ENCODE data around the gene ABI1.
A peak's percentile ranks its signal among the peaks of the same experiment; 100 is the strongest.
"Not testable (repeated sequence)": the region's sequence is repeated elsewhere in the genome, so short reads cannot be mapped to it uniquely, and the experiment has no call there.

ABI1 gene

DNA sequence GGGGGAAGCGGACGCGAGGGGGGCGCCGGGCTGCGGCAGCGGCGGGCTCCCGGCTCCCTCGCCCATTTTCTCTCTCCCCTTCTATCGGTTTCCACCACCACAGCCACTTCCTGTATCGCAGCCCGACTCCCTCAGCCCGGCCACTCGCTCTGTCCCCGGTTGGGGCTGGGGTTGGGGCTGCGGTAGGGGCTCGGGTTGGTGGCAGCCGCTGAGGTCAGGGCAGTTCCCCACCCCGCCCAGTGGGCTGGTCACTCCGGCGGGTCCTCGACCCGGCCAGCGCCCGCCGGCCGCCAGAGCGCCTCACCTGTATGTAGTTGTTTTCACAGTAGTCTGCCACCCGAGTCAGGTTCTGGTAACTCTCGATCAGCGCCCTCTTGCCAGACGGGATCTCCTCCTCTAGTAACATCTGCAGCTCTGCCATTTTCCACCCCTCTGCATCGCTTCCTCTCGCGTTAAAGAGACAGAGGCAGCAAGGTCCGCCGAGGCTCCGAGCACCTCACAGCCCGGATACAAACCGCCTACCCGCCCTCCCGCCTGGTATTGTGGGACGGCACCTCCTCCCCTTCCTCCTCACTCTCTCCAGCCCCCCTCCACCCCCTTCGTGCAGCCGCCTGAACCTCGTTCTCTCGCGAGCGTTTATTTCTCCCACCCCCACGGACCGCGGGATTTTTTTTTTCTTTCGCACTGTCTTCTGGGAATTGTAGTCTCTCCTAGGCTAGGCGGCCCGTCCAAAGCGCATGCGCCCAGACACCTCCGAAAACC is at the start of gene ABI1:
TSS of gene ABI1 (minus strand) at position 516 of the 762 bp plus-strand sequence. CDS start at position 421, 95 bp downstream.
- peak; percentile 98 for DNase-seq (ENCODE audit: low spot score)

DNA sequence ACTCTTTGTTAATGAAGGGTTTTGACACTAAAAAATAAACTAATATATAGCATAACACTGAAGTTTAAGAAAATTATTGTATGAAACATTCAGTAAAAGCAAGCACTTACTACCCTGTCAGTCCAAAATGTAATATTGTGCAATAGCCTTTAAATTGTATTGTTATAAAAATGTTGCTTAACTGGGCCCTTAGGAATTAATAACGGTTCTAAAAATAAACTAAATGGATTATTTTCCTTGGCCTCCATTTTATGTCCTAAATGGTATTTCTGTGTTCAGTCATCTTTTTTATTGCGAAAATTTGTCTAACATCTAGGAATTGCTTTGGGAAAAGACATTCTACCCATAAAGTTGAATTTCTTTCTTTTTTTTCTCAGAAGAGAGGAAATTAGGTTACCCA is 49.0 kb upstream of the ABI1 start:
- DNase-seq (ENCODE audit: low spot score): no peak

DNA sequence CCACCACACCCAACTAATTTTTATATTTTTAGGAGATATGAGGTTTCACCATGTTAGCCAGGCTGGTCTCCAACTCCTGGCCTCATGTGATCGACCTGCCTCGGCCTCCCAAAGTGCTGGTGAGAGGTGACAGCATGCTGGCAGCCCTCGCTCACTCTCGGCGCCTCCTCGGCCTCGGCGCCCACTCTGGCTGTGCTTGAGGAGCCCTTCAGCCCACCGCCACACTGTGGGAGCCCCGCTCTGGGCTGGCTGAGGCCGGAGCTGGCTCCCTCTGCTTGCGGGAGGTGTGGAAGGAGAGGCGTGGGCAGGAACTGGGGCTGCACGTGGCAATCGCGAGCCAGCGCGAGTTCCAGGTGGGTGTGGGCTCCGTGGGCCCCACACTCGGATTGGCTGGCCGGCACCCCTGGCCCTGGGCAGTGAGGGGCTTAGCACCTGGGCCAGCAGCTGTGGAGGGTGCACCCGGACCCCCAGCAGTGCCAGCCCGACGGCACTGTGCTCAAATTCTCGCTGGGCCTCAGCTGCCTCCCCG is 44.6 kb upstream of the ABI1 start:
- not testable (repeated sequence) for DNase-seq (ENCODE audit: low spot score)

DNA sequence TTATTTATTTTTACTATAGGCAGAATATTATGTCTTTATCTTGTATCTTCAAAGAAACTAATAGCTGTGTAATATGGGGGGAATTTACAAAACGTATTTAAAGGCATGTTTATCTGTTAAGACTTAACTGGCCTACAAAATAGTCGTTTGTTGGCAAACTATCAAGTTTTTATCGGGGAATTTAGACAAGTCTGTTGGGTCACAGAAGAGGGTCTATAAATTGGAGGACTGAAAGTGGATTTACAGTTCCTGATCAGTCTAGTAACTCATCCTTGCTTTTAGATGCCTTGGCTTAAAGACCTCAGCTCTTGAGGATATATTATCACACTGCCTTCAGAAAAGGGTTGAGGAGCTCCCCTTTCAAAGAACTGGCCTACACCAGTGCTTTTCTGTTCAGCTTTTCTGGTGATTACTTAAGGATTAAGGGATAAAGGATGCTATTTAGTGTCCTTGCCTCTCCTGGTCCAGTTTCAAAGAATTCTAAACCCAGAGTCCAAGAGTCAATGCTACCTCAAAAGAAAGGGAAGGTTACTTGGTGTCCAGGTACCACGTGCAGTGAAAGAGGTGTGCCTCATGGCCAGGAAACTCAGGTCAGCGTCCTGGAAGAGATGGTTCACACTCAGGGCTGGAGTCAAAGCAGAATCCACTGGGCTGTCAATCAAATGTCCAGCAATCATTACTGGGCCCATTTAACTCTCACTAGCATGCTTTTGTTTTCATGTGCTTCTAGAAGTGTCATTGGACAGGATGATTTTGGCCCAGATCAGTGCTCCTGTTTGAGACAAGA is 42.9 kb upstream of the ABI1 start:
- DNase-seq (ENCODE audit: low spot score): no peak

DNA sequence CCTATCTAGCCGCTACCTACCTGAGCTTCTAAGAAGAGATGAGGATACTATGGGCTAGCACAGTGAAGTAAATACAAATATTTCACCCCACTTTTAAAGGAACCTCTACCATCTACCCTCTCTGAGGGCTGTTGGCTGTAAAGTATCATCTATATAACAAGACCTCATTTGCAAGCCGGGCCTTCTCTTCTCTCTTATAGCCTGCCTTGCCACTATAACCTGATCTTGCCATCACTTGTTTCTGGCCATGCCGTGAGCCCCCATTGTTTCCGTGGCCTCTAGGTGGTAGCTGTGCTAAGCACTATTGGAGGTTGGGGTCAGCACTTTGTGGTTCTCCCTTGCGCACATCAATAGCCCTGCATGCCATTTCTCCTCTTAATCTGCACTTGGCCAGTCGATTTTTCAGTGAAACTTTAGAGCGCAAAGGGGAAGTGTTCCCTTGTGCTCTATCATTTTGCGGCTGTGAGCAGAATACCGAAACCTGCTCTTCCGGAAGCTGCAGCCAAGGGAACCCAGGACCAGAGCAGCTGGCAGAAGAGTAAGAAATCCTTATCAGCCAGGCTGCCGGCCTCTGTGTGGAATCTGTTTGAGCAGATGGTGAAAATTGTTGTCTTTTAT is 31.7 kb upstream of the ABI1 start:
- DNase-seq (ENCODE audit: low spot score): not testable (repeated sequence)

DNA sequence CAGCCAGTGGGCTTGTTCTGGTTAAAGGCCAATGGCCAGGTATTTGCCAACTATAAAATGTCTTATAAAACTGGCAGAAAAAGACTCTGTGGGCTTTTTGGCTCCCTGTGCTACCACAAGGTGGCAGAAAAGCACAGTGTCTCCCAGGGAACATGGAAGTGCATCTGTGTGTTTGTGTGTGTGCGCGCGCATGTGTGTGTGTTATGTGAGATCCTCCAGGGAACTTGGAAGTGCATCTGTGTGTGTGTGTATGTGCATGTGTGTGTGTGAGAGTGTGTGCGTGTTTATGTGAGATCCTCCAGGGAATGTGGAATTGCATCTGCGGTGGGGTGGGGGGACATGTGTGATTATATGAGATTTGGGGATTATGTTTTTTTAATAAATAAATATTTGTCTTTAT is 30.2 kb upstream of the ABI1 start:
- DNase-seq (ENCODE audit: low spot score): peak; percentile 31

DNA sequence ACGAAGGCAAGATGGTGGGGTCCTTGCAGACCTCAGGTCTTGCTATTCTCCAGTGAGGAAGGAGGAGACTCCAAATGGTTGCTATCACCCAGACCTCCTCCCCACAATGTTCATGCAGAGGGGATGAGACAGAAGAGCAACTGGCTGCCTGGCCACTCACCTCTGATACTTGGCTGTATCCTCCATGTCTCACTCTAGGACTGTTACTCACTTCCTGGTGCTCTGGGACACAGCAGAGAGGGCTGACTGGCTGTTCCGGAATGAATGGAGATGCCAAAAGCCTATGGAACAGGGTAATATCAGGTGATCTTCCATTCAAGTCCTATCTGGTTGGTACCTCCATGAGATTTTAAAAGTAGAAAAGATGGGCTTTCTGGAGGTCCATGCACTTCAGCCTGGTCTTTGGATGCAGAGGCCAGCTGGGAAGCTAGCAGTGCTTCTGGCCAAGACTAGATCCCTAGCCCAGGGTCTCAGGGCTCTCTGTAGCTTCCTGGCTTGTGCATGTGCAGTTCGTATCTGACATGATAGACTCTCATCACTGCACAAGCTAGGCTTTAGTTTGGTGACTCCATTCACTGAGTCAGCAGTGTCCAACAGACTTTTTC is 27.0 kb upstream of the ABI1 start:
- DNase-seq (ENCODE audit: low spot score): peak; percentile 29

DNA sequence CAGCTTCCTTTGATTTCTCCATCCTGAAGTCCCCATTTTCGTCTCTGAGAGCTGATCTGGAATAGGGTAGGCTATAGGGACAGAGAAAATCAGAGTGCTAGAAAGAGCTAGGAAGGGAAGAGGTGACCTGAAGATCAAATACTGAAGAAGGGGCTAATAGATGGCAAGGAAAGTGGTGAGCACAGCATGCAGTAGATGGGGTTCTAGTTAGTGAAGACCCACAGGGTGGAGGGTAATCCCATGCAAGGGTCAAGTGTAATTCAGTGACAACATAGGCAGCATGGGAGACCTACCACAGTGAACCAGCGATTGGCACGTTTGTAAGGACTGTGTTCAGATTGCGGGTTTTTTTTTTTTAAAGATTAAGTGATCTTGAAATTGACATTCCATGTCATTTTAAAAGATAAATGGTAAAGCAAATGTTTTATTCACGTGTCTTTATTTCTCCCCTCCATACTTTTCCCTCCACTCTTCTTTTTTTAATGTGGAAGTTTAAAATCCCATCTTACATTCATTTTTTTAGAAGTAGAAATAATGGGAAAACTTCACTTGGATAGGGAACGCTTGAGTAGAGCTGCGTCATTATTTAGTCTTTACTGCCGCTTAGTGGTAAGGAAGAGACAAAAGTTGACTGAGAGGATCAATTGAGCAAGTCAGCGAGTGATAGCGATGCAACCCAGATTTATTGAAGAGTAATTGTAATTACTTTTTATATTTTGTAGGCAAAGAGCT is 21.0 kb upstream of the ABI1 start:
- DNase-seq (ENCODE audit: low spot score): peak; percentile 78

DNA sequence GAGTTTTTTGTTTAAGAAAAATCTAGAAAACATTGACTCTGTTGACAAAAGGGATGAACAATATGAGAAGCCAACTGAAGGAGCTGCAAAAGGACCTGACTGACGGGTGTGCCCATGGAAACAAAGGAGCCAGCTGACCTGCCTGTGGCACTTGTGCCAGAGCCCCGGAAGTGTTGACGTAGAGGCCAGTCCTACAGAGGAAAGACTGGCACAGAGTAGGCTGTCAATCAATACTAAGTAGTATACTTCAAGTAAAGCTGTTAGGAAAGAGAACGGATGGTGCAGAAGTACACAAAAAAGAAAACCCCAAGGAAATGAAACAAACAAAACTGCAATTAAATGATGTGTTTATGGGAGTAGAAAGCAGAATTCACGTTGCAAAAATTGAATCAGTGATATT is 19.0 kb upstream of the ABI1 start:
- no peak for DNase-seq (ENCODE audit: low spot score)

DNA sequence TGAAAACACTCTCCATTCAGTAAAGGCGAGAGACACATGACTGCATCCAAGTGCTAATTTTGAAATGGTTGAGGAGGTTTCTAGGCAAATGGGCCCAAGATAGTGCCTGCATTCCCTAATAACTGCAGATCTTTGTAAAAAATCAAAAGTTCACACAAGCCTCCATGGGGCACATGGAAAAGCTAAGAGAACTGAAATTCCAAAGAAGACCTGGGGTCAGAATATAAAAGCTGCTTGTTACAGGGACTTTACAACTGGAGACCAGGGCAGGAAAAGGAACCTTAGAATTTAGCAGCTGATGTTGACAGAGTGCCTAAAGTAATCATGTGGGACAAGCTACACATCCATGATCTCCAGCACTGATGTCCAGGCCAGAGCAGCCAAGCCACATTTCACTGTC is 10.0 kb upstream of the ABI1 start:
- DNase-seq (ENCODE audit: low spot score): no peak

DNA sequence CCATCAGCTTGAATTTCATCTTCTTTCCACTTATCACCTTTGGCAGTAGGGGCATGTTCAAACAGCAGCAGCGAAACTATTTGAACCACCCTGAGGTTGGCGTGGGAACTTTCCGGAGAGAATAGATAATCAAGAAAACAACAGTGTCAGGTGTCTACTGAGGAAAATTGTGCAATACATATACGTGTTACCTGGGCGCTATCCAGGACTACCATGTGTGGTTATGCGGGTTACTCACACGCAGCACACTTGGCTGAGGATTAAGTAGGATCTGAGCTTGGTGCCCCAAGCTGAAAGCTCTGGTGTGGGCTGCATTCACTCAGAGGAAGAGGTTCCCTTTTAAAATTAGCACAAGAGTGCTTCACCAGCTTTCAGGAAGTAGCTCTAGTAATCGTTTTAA is 8.8 kb upstream of the ABI1 start:
- no peak for DNase-seq (ENCODE audit: low spot score)

DNA sequence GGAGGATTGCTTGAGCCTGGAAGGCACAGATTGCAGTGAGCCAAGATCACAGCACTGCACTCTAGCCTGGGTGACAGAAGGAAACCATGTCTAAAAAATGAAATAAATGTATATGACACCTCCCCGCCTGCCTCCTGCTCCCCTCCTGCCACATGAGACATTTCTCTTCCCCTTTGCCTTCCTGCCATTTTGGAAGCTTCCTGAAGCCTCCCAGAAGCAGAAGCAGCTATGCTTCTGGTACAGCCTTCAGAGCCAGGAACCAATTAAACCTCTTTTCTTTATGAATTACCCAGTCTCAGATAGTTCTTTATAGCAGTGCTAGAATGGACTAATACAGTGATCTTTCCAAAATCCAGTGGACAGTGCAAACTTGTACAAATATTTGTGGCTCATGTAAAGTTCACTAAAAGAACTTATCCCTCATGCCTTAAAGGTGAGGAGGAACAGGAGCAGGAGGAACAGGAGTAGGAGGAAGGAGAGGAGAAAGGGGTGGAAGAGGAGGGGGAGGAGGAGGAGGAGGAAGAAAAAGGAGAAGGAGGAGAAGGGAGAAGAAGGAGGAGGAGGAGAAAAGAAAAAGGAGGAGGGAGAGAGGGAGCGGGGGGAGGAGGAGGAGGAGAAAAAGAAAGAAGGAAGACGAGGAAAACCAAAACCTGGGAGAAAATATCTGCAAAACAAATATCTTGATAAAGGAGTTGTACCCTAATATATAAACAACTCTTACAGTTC is 2.8 kb upstream of the ABI1 start:
- DNase-seq (ENCODE audit: low spot score): no peak

DNA sequence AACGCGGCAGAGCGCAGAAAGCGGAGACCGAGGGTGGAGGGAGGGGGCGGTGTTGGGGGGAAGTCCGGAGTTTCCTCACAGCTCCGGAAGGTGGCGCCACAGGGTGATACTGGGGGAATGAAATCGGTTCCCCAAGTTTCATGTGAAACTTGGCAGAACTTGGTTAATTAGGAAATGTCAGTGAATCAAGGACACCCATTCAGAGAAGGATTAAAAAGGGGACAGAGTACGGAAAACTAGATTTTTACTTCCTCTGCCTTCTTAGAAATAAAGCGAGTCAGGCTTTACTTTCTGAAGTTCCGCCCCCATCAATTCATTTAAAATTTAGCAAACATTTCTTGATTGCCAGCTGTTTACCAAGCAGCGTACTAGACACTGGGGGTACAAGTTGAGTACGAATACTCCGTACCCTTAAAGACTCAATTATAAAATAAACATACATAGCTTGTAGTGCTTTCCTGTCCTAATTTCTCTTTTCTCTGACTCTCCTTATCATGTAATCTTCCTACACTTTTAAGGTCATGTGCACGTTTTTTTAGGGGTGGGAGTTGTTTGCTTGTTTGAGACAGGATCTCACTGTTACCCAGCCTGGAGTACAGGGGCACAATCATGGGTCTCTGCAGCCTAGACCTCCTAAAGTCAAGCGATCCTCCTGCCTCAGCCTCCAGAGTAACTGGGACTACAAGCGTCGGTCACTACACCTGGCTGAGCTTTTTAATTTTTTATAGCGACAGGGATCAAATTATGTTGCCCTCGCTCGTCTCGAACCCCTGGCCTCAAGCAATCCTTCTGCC is 644 bp upstream of the ABI1 start:
- DNase-seq (ENCODE audit: low spot score): no peak

DNA sequence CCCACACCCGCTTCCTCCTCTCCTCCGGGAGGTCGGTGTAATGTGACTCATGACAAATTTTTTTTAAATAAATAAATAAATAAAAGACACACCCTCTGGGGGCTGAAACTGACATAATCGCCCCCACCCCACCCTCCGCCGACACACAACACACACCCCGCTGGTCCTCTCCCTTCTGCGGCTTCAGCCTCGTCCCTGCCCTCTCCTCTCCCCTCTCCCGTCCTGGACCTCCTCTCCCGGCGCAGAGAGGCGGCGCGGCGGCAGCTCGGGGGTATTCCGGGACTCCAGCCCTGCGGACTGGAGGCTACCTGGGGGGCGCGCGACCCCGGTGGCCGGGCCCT is 686 bp downstream of the ABI1 start:
- DNase-seq (ENCODE audit: low spot score): peak; percentile 74

DNA sequence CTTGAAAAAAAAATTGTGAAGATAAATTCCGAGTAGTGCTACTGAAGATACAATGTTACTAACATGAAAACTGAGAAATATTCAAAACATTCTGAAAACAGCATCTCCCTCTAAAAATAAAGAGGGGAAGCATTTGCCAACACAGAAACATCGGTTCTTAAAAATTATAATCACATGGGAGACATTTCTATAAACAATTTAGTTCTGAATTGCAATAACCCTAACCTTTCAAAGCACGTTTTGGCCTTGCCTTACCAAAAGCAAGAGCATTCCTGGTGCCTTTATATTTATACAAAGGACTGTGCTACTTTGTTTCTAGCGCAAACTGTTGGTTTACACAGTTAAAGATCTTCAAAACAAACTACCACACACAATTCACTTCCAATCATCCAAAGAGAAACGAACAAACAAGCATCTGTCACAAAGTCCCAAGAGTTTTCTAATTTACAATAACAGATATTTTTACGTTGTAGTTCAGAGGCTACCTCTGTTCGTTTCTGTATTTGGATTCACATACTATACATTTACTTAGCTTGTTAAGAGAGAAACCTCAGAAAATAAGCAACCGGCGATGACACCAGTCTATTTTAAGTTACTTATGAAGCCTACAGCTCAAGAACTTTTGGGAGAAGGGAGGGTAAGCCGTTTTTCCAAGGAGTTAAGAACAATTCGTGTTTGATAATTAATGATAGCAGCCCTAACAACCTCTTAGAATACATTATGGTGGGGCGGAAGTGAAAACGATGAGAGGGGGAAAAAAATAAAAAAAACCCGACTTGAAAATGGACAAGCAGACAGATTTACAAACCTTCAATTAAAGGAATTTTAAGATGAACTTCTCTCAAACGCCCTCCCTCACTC is 1.3 kb downstream of the ABI1 start:
- no peak for DNase-seq (ENCODE audit: low spot score)

DNA sequence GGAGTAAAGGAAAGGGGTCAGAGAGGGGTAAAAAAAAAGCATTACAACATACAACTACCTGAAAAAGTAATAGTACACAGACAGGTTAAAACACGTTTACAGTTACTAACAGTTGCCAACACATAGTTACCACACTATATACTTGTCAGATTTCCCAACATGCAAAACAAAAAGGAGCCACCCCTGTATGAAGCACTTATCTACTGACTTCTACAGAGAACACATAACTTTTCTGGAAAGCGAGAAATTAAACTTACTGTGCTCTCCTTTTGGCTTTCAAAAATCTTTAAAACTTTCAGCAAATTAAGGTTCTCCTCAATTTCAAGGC is 2.1 kb downstream of the ABI1 start:
- no peak for DNase-seq (ENCODE audit: low spot score)

DNA sequence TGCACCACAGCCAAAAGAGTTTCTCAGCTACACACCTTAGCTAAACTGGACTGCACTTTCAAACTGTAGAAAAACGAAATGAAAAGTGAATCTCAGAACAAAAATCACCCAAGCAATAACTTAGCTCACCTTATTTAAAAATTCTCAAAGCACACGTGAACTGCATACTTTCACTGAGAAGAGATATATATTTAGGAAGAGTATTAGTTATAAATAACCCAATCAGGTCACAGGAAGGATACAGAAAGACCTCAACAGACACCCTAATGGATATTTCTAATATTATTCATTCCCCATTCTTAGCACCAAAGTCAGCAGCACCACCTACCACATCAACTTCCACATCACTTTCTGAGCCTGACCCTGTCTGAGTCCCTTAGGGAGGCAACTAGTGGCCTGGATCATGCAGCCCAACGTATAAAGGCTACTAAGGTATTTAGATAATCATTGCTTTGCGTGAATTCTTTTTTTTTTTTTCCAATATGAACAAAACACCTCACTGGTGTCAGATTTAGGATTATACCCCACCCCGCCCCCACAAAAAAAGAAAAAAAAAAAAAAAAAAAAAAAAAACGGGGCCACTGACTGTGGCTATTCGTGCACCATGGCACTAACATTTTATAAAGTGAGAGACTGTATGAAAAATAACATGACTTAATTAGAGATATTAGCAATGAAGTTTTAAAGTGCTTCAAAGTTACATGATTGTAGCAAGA is 2.6 kb downstream of the ABI1 start:
- DNase-seq (ENCODE audit: low spot score): peak; percentile 11

DNA sequence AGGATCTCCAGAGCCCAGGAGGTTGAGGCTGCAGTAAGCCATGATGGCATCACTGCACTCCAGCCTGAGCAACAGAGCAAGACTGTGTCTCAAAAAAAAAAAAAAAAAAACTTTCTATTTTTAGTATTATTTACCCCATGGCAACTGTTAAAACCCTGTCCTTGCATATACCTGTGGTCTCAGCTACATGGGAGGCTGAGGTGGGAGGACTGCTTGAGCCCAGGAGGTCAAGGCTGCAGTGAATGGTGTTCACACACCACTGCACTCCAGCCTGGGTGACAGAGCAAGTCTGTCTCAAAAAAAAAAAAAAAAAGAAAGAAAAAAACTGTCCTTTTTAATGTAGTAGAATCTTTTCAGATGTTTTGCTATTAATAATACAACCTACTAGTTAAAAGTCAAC is 3.2 kb downstream of the ABI1 start:
- DNase-seq (ENCODE audit: low spot score): not testable (repeated sequence)

DNA sequence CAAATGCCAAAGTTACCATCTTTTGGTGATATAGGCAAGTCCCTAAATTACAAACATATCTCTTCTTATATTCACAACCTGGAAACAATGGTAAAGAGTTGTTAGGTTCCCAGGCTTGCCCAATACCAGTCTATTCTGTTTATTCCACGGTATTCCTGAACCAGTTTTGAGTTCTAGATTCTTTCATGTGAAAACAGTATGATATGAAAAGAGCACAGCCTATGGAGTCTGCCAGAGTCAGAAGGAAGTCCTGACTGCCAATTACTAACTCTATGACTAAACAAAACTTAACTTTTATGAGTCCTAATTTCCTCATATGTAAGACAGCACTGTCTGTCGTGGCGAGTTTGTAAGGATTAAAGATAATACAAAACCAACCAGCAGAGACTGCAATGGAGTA is 5.6 kb downstream of the ABI1 start:
- peak; percentile 39 for DNase-seq (ENCODE audit: low spot score)
